ENCODE data around the gene UCKL1.

GRCh38 chr20:63945921-63946920 is 10.0 kb downstream of the UCKL1 start:
- TF ChIP-seq POLR2A (IDR thresholded peaks at IDR 0.05): no peak
- TF ChIP-seq, protein P1, sequence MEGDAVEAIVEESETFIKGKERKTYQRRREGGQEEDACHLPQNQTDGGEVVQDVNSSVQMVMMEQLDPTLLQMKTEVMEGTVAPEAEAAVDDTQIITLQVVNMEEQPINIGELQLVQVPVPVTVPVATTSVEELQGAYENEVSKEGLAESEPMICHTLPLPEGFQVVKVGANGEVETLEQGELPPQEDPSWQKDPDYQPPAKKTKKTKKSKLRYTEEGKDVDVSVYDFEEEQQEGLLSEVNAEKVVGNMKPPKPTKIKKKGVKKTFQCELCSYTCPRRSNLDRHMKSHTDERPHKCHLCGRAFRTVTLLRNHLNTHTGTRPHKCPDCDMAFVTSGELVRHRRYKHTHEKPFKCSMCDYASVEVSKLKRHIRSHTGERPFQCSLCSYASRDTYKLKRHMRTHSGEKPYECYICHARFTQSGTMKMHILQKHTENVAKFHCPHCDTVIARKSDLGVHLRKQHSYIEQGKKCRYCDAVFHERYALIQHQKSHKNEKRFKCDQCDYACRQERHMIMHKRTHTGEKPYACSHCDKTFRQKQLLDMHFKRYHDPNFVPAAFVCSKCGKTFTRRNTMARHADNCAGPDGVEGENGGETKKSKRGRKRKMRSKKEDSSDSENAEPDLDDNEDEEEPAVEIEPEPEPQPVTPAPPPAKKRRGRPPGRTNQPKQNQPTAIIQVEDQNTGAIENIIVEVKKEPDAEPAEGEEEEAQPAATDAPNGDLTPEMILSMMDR (IDR thresholded peaks at IDR 0.05): no peak
- TF ChIP-seq POLR2AphosphoS5 (IDR thresholded peaks at IDR 0.05): no peak
